IMR-90 (cell line): ENCODE results near the gene HFE. TPM values are rescaled to one million over a fixed set of nuclear protein-coding genes. Genes with fewer than 3 reads are reported as not detected.

ENCODE experiments used
- ATAC-seq: fragments of 200-7000 bp; cut with Tn5 transposase; 2 replicates; pipeline ENCODE4 v1.9.1; 2020; ENCODE audit warnings: low read depth, mild to moderate bottlenecking, moderate library complexity
- BruUV-seq: library from RNA; stranded (reverse); fragments of 400-500 nt; replicated peaks from 2 replicates; lab custom pipeline; 2021; lab: Mats Ljungman, UMichigan
- CTCF ChIA-PET: fragments of 300-600 bp; formaldehyde crosslinking; extraction: SDS; loops from one replicate; lab custom pipeline; 2021; ENCODE audit warnings: antibody characterized with exemption; lab: Yijun Ruan, JAX
- POLR2A ChIA-PET: fragments of 300-600 bp; sonication (Branson Sonifier 250); formaldehyde crosslinking; loops from one replicate; lab custom pipeline; 2022; ENCODE audit warnings: antibody characterized with exemption; ENCODE audit not compliant: unreplicated experiment; lab: Charles Lee
- DNase-seq: peaks from one replicate; pipeline ENCODE4 v3.0.0; 2013
- H2AFZ ChIP-seq: replicated peaks from 2 replicates; pipeline ENCODE3; 2013; ENCODE audit warnings: low read length, mild to moderate bottlenecking; ENCODE audit not compliant: poor library complexity
- H2AK5ac ChIP-seq: 2 replicates; pipeline ENCODE4 v1.6.1; 2013; ENCODE audit warnings: low read depth, low read length, inconsistent platforms
- H2AK9ac ChIP-seq: replicated peaks from 2 replicates; pipeline ENCODE3; 2013; ENCODE audit warnings: mild to moderate bottlenecking, low read depth, low read length, moderate library complexity; ENCODE audit not compliant: poor library complexity
- H2BK120ac ChIP-seq: 2 replicates; pipeline ENCODE4 v1.6.1; 2013; ENCODE audit warnings: low read depth, low read length, inconsistent platforms
- H2BK15ac ChIP-seq: 3 replicates; pipeline ENCODE4 v1.6.1; 2013; ENCODE audit warnings: low read depth, low read length, inconsistent platforms
- H2BK20ac ChIP-seq: 2 replicates; pipeline ENCODE4 v1.6.1; 2013; ENCODE audit warnings: low read depth, mild to moderate bottlenecking, inconsistent platforms, low read length, moderate library complexity
- H2BK5ac ChIP-seq: 2 replicates; pipeline ENCODE4 v1.6.1; 2013; ENCODE audit warnings: mild to moderate bottlenecking, low read depth, low read length, inconsistent platforms; ENCODE audit not compliant: poor library complexity, severe bottlenecking
- H3K14ac ChIP-seq: replicated peaks from 2 replicates; pipeline ENCODE4 v1.6.1; 2013; ENCODE audit warnings: low read depth, low read length, inconsistent platforms
- H3K18ac ChIP-seq: 2 replicates; pipeline ENCODE4 v1.6.1; 2013; ENCODE audit warnings: low read depth, low read length, control low read depth
- H3K23ac ChIP-seq: 2 replicates; pipeline ENCODE4 v1.6.1; 2013; ENCODE audit warnings: low read depth, low read length, inconsistent platforms
- H3K27ac ChIP-seq: 2 replicates; pipeline ENCODE4 v1.5.1; 2013; ENCODE audit warnings: mild to moderate bottlenecking, control low read depth, low read length; ENCODE audit not compliant: insufficient read depth
- H3K27me3 ChIP-seq: 2 replicates; pipeline ENCODE4 v1.6.1; 2013; ENCODE audit warnings: low read length; ENCODE audit not compliant: control insufficient read depth, insufficient read depth
- H3K36me3 ChIP-seq: 2 replicates; pipeline ENCODE4 v1.6.1; 2013; ENCODE audit warnings: low read length, mixed read lengths; ENCODE audit not compliant: control insufficient read depth, insufficient read depth
- H3K4ac ChIP-seq: 2 replicates; pipeline ENCODE4 v1.6.1; 2013; ENCODE audit warnings: low read depth, low read length, inconsistent platforms
- H3K4me1 ChIP-seq: 2 replicates; pipeline ENCODE4 v1.6.1; 2013; ENCODE audit warnings: low read length, mixed read lengths; ENCODE audit not compliant: control insufficient read depth, insufficient read depth
- H3K4me2 ChIP-seq: 2 replicates; pipeline ENCODE4 v1.6.1; 2013; ENCODE audit warnings: low read depth, mild to moderate bottlenecking, control low read depth, low read length, moderate library complexity
- H3K4me3 ChIP-seq: 2 replicates; pipeline ENCODE4 v1.5.1; 2013; ENCODE audit warnings: low read depth, mild to moderate bottlenecking, control low read depth, low read length, moderate library complexity; ENCODE audit not compliant: insufficient read depth
- H3K56ac ChIP-seq: 2 replicates; pipeline ENCODE4 v1.6.1; 2013; ENCODE audit warnings: low read length, inconsistent platforms; ENCODE audit not compliant: insufficient read depth; ENCODE audit errors: extremely low read depth
- H3K79me1 ChIP-seq, 2 experiments: 2 replicates each; pipeline ENCODE4 v1.6.1; 2013; ENCODE audit warnings: low read length in 2 of 2, inconsistent platforms in 1 of 2, low read depth in 1 of 2
- H3K9ac ChIP-seq: 2 replicates; pipeline ENCODE4 v1.6.1; 2013; ENCODE audit warnings: low read depth, low read length, control low read depth
- H3K9me1 ChIP-seq: 2 replicates; pipeline ENCODE4 v1.6.1; 2013; ENCODE audit warnings: low read length, inconsistent platforms; ENCODE audit not compliant: insufficient read depth
- H3K9me3 ChIP-seq: 2 replicates; pipeline ENCODE4 v1.6.1; 2013; ENCODE audit warnings: low read length; ENCODE audit not compliant: control insufficient read depth, insufficient read depth
- H4K20me1 ChIP-seq: 2 replicates; pipeline ENCODE4 v1.6.1; 2013; ENCODE audit warnings: low read length, inconsistent platforms; ENCODE audit not compliant: insufficient read depth
- H4K5ac ChIP-seq: 2 replicates; pipeline ENCODE4 v1.6.1; 2013; ENCODE audit warnings: mild to moderate bottlenecking, low read depth, low read length, control low read depth
- H4K8ac ChIP-seq, 2 experiments: 2 replicates each; pipeline ENCODE4 v1.6.1; 2013; ENCODE audit warnings: low read depth in 2 of 2, low read length in 2 of 2, control low read depth in 1 of 2, inconsistent platforms in 1 of 2
- H4K91ac ChIP-seq: 2 replicates; pipeline ENCODE4 v1.6.1; 2013; ENCODE audit warnings: low read depth, low read length, inconsistent platforms; ENCODE audit not compliant: insufficient read depth
- MAZ ChIP-seq: IDR thresholded peaks from 2 replicates; pipeline ENCODE4 v1.6.1; 2012; ENCODE audit warnings: low read depth, mild to moderate bottlenecking, low read length, improper control_type of control experiment, moderate library complexity, borderline replicate concordance
- POLR2A ChIP-seq: IDR thresholded peaks from 2 replicates; pipeline ENCODE4 v1.6.1; 2012; ENCODE audit warnings: mild to moderate bottlenecking, low read depth, low read length
- WGBS, 2 experiments: methylation state at CpG; one replicate each; pipeline versions ENCODE4 v1.1.5 to v1.1.7; 2013; ENCODE audit warnings: missing lambda C conversion rate in 2 of 2; ENCODE audit not compliant: insufficient read length in 1 of 2; ENCODE audit errors: extremely low coverage in 2 of 2; 5-methylcytosine and 5-hydroxymethylcytosine counted together
- dilution Hi-C: fragments of 300-500 bp; cut with HindIII; formaldehyde crosslinking; loops from one replicate; pipeline ENCODE4 v1.14.3; 2018; ENCODE audit warnings: low sequenced_read_pairs; ENCODE audit not compliant: unreplicated experiment
- in situ Hi-C: fragments of 300-500 bp; cut with MboI; formaldehyde crosslinking; loops from 3 replicates; pipeline ENCODE4 v1.14.3; 2019; ENCODE audit warnings: low sequenced_read_pairs, inconsistent platforms, mixed read lengths
- intact Hi-C: fragments of 100-400 bp; cut with micrococcal nuclease; formaldehyde crosslinking; loops from 2 replicates; pipeline ENCODE4 v1.10.0; 2022
- polyA plus RNA-seq, 3 experiments: library from polyadenylated mRNA; depleted of rRNA; stranded (reverse); fragments of >200 nt; gene quantifications; 2 replicates each; pipeline ENCODE4 v1.2.3, GENCODE V29; 2012; ENCODE audit warnings: low replicate concordance in 1 of 3
- total RNA-seq: library from RNA; depleted of rRNA; stranded (reverse); fragments of >200 nt; gene quantifications from 2 replicates; pipeline ENCODE4 v1.2.3, GENCODE V29; 2012
- TF ChIP-seq, protein P1 (sequence below): fragments of 150-350 bp; IDR thresholded peaks from 2 replicates; pipeline ENCODE4 v1.6.1; 2016; ENCODE audit warnings: low read depth, mild to moderate bottlenecking, low read length, moderate library complexity, borderline replicate concordance

HFE gene
- total and polyA plus RNA-seq, 2 of the 4 experiments (the other 2 are of a cell fraction): 14.9 to 15.7 TPM

DNA sequence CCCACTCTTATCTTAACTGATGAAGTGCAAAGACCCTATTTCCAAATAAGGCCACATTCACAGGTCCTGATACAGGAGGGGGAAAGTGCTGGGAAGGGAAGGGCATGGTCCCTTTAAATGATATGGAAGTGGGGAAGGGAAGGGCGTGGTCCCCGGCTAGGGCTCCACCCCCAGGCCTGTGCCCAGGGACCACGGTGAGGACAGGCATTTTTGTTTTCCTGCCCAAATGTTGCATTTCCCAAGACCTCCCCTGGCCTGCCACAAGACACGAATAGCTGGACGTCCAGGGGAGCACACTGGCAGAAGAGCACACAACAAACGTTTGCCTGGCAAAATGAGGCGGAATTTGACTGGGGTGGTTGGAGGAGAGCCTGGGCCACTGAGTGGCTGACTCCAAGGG, 16.1 kb upstream of the HFE start:
- Histone ChIP-seq H3K79me1 (no peaks in the 10 kb centered on the region), H4K8ac (peak overlapping the region in 1 of 2 experiments; percentile 63; a peak in 2 of 4 replicates), H2BK20ac (no peak overlapping the region), H3K4me3 (no peak overlapping the region), H3K14ac (0 out of 2 replicates have a peak overlapping the region, but pooled peaks have one; percentile 1), H4K5ac (no peak overlapping the region), H3K23ac (no peak overlapping the region), H2AFZ (peak overlapping the region; percentile 73), H3K4ac (no peak overlapping the region), H4K91ac (no peak overlapping the region), H3K18ac (no peak overlapping the region), H2BK15ac (no peak overlapping the region), H3K9me3 (no peaks in the 10 kb centered on the region), H3K56ac (no peak overlapping the region), H3K9ac (no peak overlapping the region), H4K20me1 (no peaks in the 10 kb centered on the region), H2AK5ac (no peak overlapping the region), H3K27me3 (no peaks in the 10 kb centered on the region), H2BK5ac (no peak overlapping the region), H3K9me1 (no peaks in the 10 kb centered on the region), H3K36me3 (no peaks in the 10 kb centered on the region), H3K4me2 (no peak overlapping the region), H2AK9ac (no peak overlapping the region), H2BK120ac (no peak overlapping the region), H3K27ac (no peak overlapping the region), H3K4me1 (no peaks in the 10 kb centered on the region)
- peak; percentile 56 for ATAC-seq
- dilution Hi-C loops: no loop called here
- POLR2A ChIA-PET: interaction anchor here (0.6 kb wide), 1 partner anchor 23 kb away, joined by 3 read pairs; no protein-coding TSS in a partner anchor
- no CpG with 5 or more reads among the region's 7 CpGs for WGBS, 2 experiments
- intact Hi-C loops: no loop called here
- CTCF ChIA-PET: no interaction called here
- in situ Hi-C loops: no loop called here
- BruUV-seq: no TSS peak
- TF ChIP-seq, protein P1, sequence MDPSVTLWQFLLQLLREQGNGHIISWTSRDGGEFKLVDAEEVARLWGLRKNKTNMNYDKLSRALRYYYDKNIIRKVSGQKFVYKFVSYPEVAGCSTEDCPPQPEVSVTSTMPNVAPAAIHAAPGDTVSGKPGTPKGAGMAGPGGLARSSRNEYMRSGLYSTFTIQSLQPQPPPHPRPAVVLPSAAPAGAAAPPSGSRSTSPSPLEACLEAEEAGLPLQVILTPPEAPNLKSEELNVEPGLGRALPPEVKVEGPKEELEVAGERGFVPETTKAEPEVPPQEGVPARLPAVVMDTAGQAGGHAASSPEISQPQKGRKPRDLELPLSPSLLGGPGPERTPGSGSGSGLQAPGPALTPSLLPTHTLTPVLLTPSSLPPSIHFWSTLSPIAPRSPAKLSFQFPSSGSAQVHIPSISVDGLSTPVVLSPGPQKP: no peak
- no peak for TF ChIP-seq MAZ
- no peak for TF ChIP-seq POLR2A
- no peak for DNase-seq
